GM12878 (cell line): Measurements from ENCODE around the gene LONRF2. TPM values are rescaled to one million over a fixed set of nuclear protein-coding genes. Genes with fewer than 3 reads are reported as not detected.

Experiments used
- ATAC-seq: fragments of 200-7000 bp; cut with Tn5 transposase; 3 replicates; pipeline ENCODE4 v1.9.1; 2020; ENCODE audit warnings: mild to moderate bottlenecking, moderate library complexity
- BruUV-seq: library from RNA; stranded (reverse); fragments of 400-500 nt; replicated peaks from 2 replicates; lab custom pipeline; 2021; lab: Mats Ljungman, UMichigan
- CTCF ChIA-PET: fragments of 300-600 bp; sonication (Branson Sonifier 250); formaldehyde crosslinking; extraction: SDS; loops from one replicate; lab custom pipeline; 2021; ENCODE audit warnings: inconsistent platforms; lab: Yijun Ruan, JAX
- POLR2A ChIA-PET: fragments of 350-600 bp; formaldehyde crosslinking; extraction: SDS; loops from one replicate; lab custom pipeline; 2021; ENCODE audit warnings: inconsistent platforms; lab: Charles Lee
- RAD21 ChIA-PET: fragments of 300-600 bp; sonication (Branson Sonifier 250); formaldehyde crosslinking; loops from one replicate; lab custom pipeline; 2023; ENCODE audit warnings: antibody characterized with exemption; ENCODE audit not compliant: unreplicated experiment; lab: Charles Lee
- SMC1A ChIA-PET: fragments of 300-600 bp; sonication (Branson Sonifier 250); formaldehyde crosslinking; loops from one replicate; lab custom pipeline; 2023; ENCODE audit not compliant: unreplicated experiment, uncharacterized antibody; lab: Charles Lee
- DNase-seq: peaks from one replicate; pipeline ENCODE4 v3.0.0-alpha.2; 2011; ENCODE audit warnings: low read depth, low spot score
- FAIRE-seq: peaks from 3 replicates; lab custom pipeline; 2011; peaks lifted over from hg19 to GRCh38; lab: Jason Lieb, UNC
- H2AFZ ChIP-seq: 2 replicates; pipeline ENCODE4 v1.6.0; 2011; ENCODE audit warnings: low read depth, low read length, control low read depth; ENCODE audit not compliant: control insufficient read depth
- H3K27ac ChIP-seq: 2 replicates; pipeline ENCODE4 v1.5.1; 2011; ENCODE audit warnings: control low read depth; ENCODE audit not compliant: control insufficient read depth, insufficient read depth
- H3K27me3 ChIP-seq, 2 experiments: replicated peaks in 1 of 2; 2 replicates each; pipeline versions ENCODE4 v1.6.0 to v1.6.1; 2011; ENCODE audit warnings: low read length in 1 of 2; ENCODE audit not compliant: control insufficient read depth in 2 of 2, insufficient read depth in 2 of 2
- H3K36me3 ChIP-seq, 2 experiments: 2 replicates each; pipeline ENCODE4 v1.5.1; 2011; ENCODE audit warnings: low read length in 1 of 2; ENCODE audit not compliant: control insufficient read depth in 2 of 2, insufficient read depth in 2 of 2
- H3K4me1 ChIP-seq: 2 replicates; pipeline ENCODE4 v1.6.1; 2011; ENCODE audit warnings: mild to moderate bottlenecking, low read length, moderate library complexity, mixed read lengths; ENCODE audit not compliant: control insufficient read depth, insufficient read depth
- H3K4me2 ChIP-seq: 2 replicates; pipeline ENCODE4 v1.6.0; 2011; ENCODE audit warnings: control low read depth; ENCODE audit not compliant: control insufficient read depth, insufficient read depth
- H3K4me3 ChIP-seq: fragments of 200-600 bp; sonication (generic); 2 replicates; pipeline ENCODE4 v1.5.1; 2016
- H3K79me2 ChIP-seq: 2 replicates; pipeline ENCODE4 v1.6.0; 2011; ENCODE audit warnings: low read length; ENCODE audit not compliant: control insufficient read depth, insufficient read depth
- H3K9ac ChIP-seq: 2 replicates; pipeline ENCODE4 v1.8.0; 2011; ENCODE audit warnings: low read length, control low read depth, mixed read lengths; ENCODE audit not compliant: control insufficient read depth, insufficient read depth
- H3K9me3 ChIP-seq: replicated peaks from 3 replicates; pipeline ENCODE4 v1.5.1; 2011; ENCODE audit warnings: mild to moderate bottlenecking, low read length; ENCODE audit not compliant: control insufficient read depth, insufficient read depth
- H4K20me1 ChIP-seq: 2 replicates; pipeline ENCODE4 v1.6.0; 2011; ENCODE audit not compliant: control insufficient read depth, insufficient read depth
- BHLHE40 ChIP-seq, 2 experiments: fragments of 450-650 bp in 1 of 2; IDR thresholded peaks; 2 replicates each; pipeline ENCODE4 v1.6.1; 2011 to 2017; ENCODE audit warnings: low read depth in 2 of 2, borderline replicate concordance in 1 of 2, improper control_type of control experiment in 1 of 2, low read length in 1 of 2, mild to moderate bottlenecking in 1 of 2
- FOXK2 ChIP-seq: fragments of 450-650 bp; IDR thresholded peaks from 2 replicates; pipeline ENCODE4 v1.6.1; 2017; ENCODE audit warnings: mild to moderate bottlenecking, moderate library complexity
- NFIC ChIP-seq: IDR thresholded peaks from 2 replicates; pipeline ENCODE4 v1.6.1; 2012; ENCODE audit warnings: low read depth, mild to moderate bottlenecking, inconsistent platforms, low read length, moderate library complexity
- NR2F1 ChIP-seq: fragments of 450-650 bp; conservative IDR thresholded peaks from 2 replicates; pipeline ENCODE4 v1.6.1; 2017; ENCODE audit warnings: mild to moderate bottlenecking
- TARDBP ChIP-seq: IDR thresholded peaks from 2 replicates; pipeline ENCODE4 v1.6.1; 2016; ENCODE audit warnings: borderline replicate concordance
- TBL1XR1 ChIP-seq: IDR thresholded peaks from 2 replicates; pipeline ENCODE4 v1.6.1; 2012; ENCODE audit warnings: low read depth, low read length, improper control_type of control experiment
- WGBS: methylation state at CpG from one replicate; pipeline ENCODE4 v1.1.6; 2016; ENCODE audit warnings: low lambda C conversion rate; ENCODE audit not compliant: insufficient replicate concordance, insufficient coverage; ENCODE audit errors: missing lambda C conversion rate; 5-methylcytosine and 5-hydroxymethylcytosine counted together
- in situ Hi-C: fragments of 300-500 bp; cut with MboI; formaldehyde crosslinking; loops from 9 replicates; pipeline ENCODE4 v1.14.3; 2018; ENCODE audit warnings: mixed read lengths
- intact Hi-C: fragments of 100-400 bp; cut with micrococcal nuclease; formaldehyde crosslinking; loops from one replicate; pipeline ENCODE4 v1.14.2; 2022; ENCODE audit not compliant: unreplicated experiment
- polyA plus RNA-seq, 11 experiments: library from polyadenylated mRNA; depleted of rRNA in 4 of 11; unstranded in 6 of 11; stranded (reverse) in 5 of 11; fragments of >200 nt; fragmentation: Nextera tagmentation in 4 of 11; fragmentation: Illumina TruSeq in 1 of 11; extraction: Ambion mirVana in 4 of 11; extraction: Trizol in 1 of 11; gene quantifications; 1 replicate in 1 of 11; 2 replicates in 10 of 11; pipeline versions ENCODE4 v1.2.1 to v1.2.3, GENCODE V29; 2011 to 2016; ENCODE audit warnings: inconsistent platforms in 2 of 11, missing spikeins in 2 of 11, low read depth in 1 of 11
- total RNA-seq, 4 experiments: library from RNA; depleted of rRNA in 3 of 4; stranded (reverse); fragments of >200 nt in 3 of 4; fragmentation: Illumina TruSeq in 1 of 4; extraction: Trizol in 1 of 4; gene quantifications; 2 replicates each; pipeline versions ENCODE4 v1.2.1 to v1.2.3, GENCODE V29; 2013 to 2021
- TF ChIP-seq, protein P1 (sequence below): fragments of 450-650 bp; formaldehyde crosslinking; IDR thresholded peaks from 2 replicates; pipeline ENCODE4 v1.4.0; 2020; ENCODE audit warnings: mild to moderate bottlenecking, moderate library complexity
- TF ChIP-seq, protein P2 (sequence below): fragments of 450-650 bp; IDR thresholded peaks from 2 replicates; pipeline ENCODE4 v1.6.1; 2017; ENCODE audit warnings: mild to moderate bottlenecking, low read depth, inconsistent platforms; ENCODE audit not compliant: poor library complexity, severe bottlenecking
- TF ChIP-seq, protein P3 (sequence below): IDR thresholded peaks from 2 replicates; pipeline ENCODE4 v1.6.1; 2011; ENCODE audit warnings: low read depth, low read length, improper control_type of control experiment, borderline replicate concordance
- TF ChIP-seq, protein P4 (sequence below): IDR thresholded peaks from 2 replicates; pipeline ENCODE4 v1.6.1; 2012; ENCODE audit warnings: low read depth, low read length, improper control_type of control experiment
- TF ChIP-seq, protein P5 (sequence below): fragments of 450-650 bp; IDR thresholded peaks from 2 replicates; pipeline ENCODE4 v1.6.1; 2016; ENCODE audit warnings: mild to moderate bottlenecking, moderate library complexity, borderline replicate concordance

LONRF2 gene
- total and polyA plus RNA-seq, 10 of the 15 experiments (the other 5 are each of a cell fraction or from before 2014, with no cell fraction given) = under 0.01 to 0.04 (median 0.01) TPM; not detected in 4

DNA sequence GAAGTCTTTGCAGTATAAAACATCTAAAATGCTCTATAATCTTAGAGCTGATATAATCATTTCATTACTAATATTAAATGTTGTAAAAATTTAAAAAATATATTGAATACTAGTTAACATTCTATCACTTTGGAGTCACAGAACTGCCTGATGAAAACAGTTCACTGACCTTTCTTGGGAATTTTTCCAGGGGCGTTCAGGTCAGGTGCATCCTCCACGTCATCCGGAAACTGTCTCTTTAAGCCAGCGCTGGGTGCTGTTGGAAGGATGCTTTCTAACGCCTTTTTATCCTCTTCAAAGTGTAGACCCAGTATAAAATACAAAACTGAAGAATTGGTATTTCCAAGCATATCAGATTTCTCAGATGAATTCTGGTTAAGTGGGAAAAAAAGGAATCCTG is 22.8 kb downstream of the LONRF2 start:
- in situ Hi-C loops (no loop called here), intact Hi-C loops (no loop called here)
- H3K9me3 ChIP-seq = no peaks in the 10 kb centered on the region; the same call in 2 of the 3 replicates
- ATAC-seq (no peak), FAIRE-seq (no peak), DNase-seq (no peak)
- RAD21 ChIA-PET = no interaction called here
- CTCF ChIA-PET = no interaction called here
- SMC1A ChIA-PET = no interaction called here
- no peaks in the 10 kb centered on the region for H3K27me3 ChIP-seq
- BruUV-seq = no TSS peak
- POLR2A ChIA-PET = no interaction called here
- no peak overlapping the region for H3K4me2 ChIP-seq
- no peaks in the 10 kb centered on the region for H4K20me1 ChIP-seq
- H2AFZ ChIP-seq = no peak overlapping the region
- no peak overlapping the region for H3K27ac ChIP-seq
- no peak overlapping the region for H3K4me3 ChIP-seq
- H3K36me3 ChIP-seq = no peaks in the 10 kb centered on the region
- no peaks in the 10 kb centered on the region for H3K79me2 ChIP-seq
- 45% methylated on average over 5 of the region's 5 CpGs for WGBS
- H3K9ac ChIP-seq = no peak overlapping the region
- no peaks in the 10 kb centered on the region for H3K4me1 ChIP-seq
- TF ChIP-seq, protein P1, sequence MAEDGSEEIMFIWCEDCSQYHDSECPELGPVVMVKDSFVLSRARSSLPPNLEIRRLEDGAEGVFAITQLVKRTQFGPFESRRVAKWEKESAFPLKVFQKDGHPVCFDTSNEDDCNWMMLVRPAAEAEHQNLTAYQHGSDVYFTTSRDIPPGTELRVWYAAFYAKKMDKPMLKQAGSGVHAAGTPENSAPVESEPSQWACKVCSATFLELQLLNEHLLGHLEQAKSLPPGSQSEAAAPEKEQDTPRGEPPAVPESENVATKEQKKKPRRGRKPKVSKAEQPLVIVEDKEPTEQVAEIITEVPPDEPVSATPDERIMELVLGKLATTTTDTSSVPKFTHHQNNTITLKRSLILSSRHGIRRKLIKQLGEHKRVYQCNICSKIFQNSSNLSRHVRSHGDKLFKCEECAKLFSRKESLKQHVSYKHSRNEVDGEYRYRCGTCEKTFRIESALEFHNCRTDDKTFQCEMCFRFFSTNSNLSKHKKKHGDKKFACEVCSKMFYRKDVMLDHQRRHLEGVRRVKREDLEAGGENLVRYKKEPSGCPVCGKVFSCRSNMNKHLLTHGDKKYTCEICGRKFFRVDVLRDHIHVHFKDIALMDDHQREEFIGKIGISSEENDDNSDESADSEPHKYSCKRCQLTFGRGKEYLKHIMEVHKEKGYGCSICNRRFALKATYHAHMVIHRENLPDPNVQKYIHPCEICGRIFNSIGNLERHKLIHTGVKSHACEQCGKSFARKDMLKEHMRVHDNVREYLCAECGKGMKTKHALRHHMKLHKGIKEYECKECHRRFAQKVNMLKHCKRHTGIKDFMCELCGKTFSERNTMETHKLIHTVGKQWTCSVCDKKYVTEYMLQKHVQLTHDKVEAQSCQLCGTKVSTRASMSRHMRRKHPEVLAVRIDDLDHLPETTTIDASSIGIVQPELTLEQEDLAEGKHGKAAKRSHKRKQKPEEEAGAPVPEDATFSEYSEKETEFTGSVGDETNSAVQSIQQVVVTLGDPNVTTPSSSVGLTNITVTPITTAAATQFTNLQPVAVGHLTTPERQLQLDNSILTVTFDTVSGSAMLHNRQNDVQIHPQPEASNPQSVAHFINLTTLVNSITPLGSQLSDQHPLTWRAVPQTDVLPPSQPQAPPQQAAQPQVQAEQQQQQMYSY (CRISPR knock-in tag) = no peak
- TF ChIP-seq, protein P2, sequence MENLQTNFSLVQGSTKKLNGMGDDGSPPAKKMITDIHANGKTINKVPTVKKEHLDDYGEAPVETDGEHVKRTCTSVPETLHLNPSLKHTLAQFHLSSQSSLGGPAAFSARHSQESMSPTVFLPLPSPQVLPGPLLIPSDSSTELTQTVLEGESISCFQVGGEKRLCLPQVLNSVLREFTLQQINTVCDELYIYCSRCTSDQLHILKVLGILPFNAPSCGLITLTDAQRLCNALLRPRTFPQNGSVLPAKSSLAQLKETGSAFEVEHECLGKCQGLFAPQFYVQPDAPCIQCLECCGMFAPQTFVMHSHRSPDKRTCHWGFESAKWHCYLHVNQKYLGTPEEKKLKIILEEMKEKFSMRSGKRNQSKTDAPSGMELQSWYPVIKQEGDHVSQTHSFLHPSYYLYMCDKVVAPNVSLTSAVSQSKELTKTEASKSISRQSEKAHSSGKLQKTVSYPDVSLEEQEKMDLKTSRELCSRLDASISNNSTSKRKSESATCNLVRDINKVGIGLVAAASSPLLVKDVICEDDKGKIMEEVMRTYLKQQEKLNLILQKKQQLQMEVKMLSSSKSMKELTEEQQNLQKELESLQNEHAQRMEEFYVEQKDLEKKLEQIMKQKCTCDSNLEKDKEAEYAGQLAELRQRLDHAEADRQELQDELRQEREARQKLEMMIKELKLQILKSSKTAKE = no peak
- TF ChIP-seq TARDBP (no peak), NFIC (no peak), FOXK2 (no peak), BHLHE40 (IDR thresholded peaks at IDR 0.05; ENCODE audit: borderline replicate concordance in 1 of 2, low read depth in 2 of 2, low read length in 1 of 2) (no peak), NR2F1 (no peak), TBL1XR1 (no peak)
- TF ChIP-seq, protein P3, sequence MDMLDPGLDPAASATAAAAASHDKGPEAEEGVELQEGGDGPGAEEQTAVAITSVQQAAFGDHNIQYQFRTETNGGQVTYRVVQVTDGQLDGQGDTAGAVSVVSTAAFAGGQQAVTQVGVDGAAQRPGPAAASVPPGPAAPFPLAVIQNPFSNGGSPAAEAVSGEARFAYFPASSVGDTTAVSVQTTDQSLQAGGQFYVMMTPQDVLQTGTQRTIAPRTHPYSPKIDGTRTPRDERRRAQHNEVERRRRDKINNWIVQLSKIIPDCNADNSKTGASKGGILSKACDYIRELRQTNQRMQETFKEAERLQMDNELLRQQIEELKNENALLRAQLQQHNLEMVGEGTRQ = no peak
- TF ChIP-seq, protein P4, sequence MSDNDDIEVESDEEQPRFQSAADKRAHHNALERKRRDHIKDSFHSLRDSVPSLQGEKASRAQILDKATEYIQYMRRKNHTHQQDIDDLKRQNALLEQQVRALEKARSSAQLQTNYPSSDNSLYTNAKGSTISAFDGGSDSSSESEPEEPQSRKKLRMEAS = no peak
- TF ChIP-seq, protein P5, sequence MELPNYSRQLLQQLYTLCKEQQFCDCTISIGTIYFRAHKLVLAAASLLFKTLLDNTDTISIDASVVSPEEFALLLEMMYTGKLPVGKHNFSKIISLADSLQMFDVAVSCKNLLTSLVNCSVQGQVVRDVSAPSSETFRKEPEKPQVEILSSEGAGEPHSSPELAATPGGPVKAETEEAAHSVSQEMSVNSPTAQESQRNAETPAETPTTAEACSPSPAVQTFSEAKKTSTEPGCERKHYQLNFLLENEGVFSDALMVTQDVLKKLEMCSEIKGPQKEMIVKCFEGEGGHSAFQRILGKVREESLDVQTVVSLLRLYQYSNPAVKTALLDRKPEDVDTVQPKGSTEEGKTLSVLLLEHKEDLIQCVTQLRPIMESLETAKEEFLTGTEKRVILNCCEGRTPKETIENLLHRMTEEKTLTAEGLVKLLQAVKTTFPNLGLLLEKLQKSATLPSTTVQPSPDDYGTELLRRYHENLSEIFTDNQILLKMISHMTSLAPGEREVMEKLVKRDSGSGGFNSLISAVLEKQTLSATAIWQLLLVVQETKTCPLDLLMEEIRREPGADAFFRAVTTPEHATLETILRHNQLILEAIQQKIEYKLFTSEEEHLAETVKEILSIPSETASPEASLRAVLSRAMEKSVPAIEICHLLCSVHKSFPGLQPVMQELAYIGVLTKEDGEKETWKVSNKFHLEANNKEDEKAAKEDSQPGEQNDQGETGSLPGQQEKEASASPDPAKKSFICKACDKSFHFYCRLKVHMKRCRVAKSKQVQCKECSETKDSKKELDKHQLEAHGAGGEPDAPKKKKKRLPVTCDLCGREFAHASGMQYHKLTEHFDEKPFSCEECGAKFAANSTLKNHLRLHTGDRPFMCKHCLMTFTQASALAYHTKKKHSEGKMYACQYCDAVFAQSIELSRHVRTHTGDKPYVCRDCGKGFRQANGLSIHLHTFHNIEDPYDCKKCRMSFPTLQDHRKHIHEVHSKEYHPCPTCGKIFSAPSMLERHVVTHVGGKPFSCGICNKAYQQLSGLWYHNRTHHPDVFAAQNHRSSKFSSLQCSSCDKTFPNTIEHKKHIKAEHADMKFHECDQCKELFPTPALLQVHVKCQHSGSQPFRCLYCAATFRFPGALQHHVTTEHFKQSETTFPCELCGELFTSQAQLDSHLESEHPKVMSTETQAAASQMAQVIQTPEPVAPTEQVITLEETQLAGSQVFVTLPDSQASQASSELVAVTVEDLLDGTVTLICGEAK = no peak
